Upper lobe of left lung (tissue), 4 donors: ENCODE results near the gene NOM1.

Experiments
- CTCF ChIP-seq, 6 experiments: fragments of 450-650 bp in 4 of 6; fragments of 200-600 bp in 2 of 6; sonication (generic) in 2 of 6; IDR thresholded peaks; one replicate each; pipeline ENCODE4 v1.5.1; 2016 to 2019; ENCODE audit warnings: antibody characterized with exemption in 6 of 6
- EP300 ChIP-seq, 4 donors: sonication (generic); formaldehyde crosslinking; IDR thresholded peaks; one replicate each; pipeline ENCODE4 v1.5.1; 2017; ENCODE audit warnings: antibody characterized with exemption in 4 of 4, control low read depth in 2 of 4
- POLR2AphosphoS5 ChIP-seq, 2 donors: sonication (generic); formaldehyde crosslinking; IDR thresholded peaks; one replicate each; pipeline ENCODE4 v1.5.1; 2017; ENCODE audit warnings: antibody characterized with exemption in 2 of 2

- TF ChIP-seq CTCF (IDR thresholded peaks at IDR 0.05) (no peak), EP300 (IDR thresholded peaks at IDR 0.05) (no peak), POLR2AphosphoS5 (IDR thresholded peaks at IDR 0.05) (no peak)
Observed at GRCh38 chr7:157013101-157013500, 63.6 kb downstream of the NOM1 start.
